B cell (primary cell): ENCODE results near the gene BABAM2.

Experiments used
- EZH2 ChIP-seq: IDR thresholded peaks from 2 replicates; pipeline ENCODE4 v1.6.1; 2012; ENCODE audit warnings: borderline replicate concordance, low read depth, mild to moderate bottlenecking, moderate library complexity, low read length; ENCODE audit not compliant: insufficient read depth, poor library complexity, severe bottlenecking
- TF ChIP-seq, protein P1 (sequence below): fragments of 200-600 bp; IDR thresholded peaks from one replicate; pipeline ENCODE4 v1.8.0; 2022; ENCODE audit warnings: antibody characterized with exemption, mild to moderate bottlenecking

DNA sequence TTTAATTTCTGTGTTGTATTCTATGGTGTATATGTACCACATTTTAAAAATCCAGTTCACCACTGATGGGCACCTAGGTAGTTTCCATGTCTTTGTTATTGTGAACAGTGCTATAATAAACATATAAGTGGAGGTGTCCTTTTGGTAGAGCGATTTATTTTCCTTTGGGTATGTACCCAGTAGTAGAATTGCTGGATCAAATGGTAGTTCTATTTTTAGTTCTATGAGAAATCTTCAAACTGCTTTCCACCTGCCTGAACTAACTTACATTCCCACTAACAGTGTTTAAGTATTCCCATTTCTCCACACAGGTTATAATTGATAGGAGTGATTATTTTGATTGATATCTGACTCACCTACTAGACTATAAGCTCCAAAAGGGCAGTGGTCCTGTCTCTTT is 148.2 kb downstream of the BABAM2 start:
- TF ChIP-seq, protein P1, sequence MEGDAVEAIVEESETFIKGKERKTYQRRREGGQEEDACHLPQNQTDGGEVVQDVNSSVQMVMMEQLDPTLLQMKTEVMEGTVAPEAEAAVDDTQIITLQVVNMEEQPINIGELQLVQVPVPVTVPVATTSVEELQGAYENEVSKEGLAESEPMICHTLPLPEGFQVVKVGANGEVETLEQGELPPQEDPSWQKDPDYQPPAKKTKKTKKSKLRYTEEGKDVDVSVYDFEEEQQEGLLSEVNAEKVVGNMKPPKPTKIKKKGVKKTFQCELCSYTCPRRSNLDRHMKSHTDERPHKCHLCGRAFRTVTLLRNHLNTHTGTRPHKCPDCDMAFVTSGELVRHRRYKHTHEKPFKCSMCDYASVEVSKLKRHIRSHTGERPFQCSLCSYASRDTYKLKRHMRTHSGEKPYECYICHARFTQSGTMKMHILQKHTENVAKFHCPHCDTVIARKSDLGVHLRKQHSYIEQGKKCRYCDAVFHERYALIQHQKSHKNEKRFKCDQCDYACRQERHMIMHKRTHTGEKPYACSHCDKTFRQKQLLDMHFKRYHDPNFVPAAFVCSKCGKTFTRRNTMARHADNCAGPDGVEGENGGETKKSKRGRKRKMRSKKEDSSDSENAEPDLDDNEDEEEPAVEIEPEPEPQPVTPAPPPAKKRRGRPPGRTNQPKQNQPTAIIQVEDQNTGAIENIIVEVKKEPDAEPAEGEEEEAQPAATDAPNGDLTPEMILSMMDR = no peak
- no peak for TF ChIP-seq EZH2
